GM12891 (cell line): ENCODE measurements around the gene RNF10. TPM values are rescaled to one million over a fixed set of nuclear protein-coding genes. Genes with fewer than 3 reads are reported as not detected.
"Not testable (repeated sequence)": the region's sequence is repeated elsewhere in the genome, so short reads cannot be mapped to it uniquely, and the experiment has no call there.

Source experiments
- DNase-seq: peaks from one replicate; pipeline ENCODE4 v3.0.0; 2011; ENCODE audit warnings: low spot score; ENCODE audit not compliant: insufficient read length
- FAIRE-seq: peaks from 2 replicates; lab custom pipeline; 2011; peaks lifted over from hg19 to GRCh38; lab: Jason Lieb, UNC
- PAX5 ChIP-seq: IDR thresholded peaks from 2 replicates; pipeline ENCODE4 v1.6.1; 2011; ENCODE audit warnings: low read length, moderate library complexity, mild to moderate bottlenecking; ENCODE audit not compliant: insufficient read depth, severe bottlenecking
- POLR2A ChIP-seq: IDR thresholded peaks from 2 replicates; pipeline ENCODE4 v1.6.1; 2011; ENCODE audit warnings: low read depth, low read length, control low read depth
- POLR2AphosphoS5 ChIP-seq: IDR thresholded peaks from 2 replicates; pipeline ENCODE4 v1.6.1; 2011; ENCODE audit warnings: low read depth, low read length, control low read depth
- POU2F2 ChIP-seq: IDR thresholded peaks from 2 replicates; pipeline ENCODE4 v1.6.1; 2011; ENCODE audit warnings: low read depth, mild to moderate bottlenecking, control low read depth, low read length, moderate library complexity
- SPI1 ChIP-seq: IDR thresholded peaks from 2 replicates; pipeline ENCODE4 v1.6.1; 2011; ENCODE audit warnings: low read depth, low read length, control low read depth
- TAF1 ChIP-seq: IDR thresholded peaks from 2 replicates; pipeline ENCODE4 v1.6.1; 2011; ENCODE audit warnings: low read depth, low read length, control low read depth
- polyA plus RNA-seq: library from polyadenylated mRNA; unstranded; fragments of >200 nt; gene quantifications from one replicate; pipeline ENCODE4 v1.2.1, GENCODE V29; 2012; ENCODE audit warnings: low read depth, missing spikeins, inconsistent platforms; ENCODE audit not compliant: missing spikeins

RNF10 gene
- 75.8 TPM for polyA plus RNA-seq

GRCh38 chr12:120534203-120534702 is at the start of gene RNF10:
Gene RNF10 (plus strand): TSS chr12:120534356. CDS start chr12:120534812, 456 bp downstream.
- DNase-seq (peak; percentile 84), FAIRE-seq (peak; percentile 66)
- TF ChIP-seq SPI1 = no peak
- peak; percentile 97 for TF ChIP-seq POLR2A
- peak; percentile 92 for TF ChIP-seq POLR2AphosphoS5
- TF ChIP-seq TAF1 = peak; percentile 72; the same call in 1 of the 2 replicates
- TF ChIP-seq PAX5 = no peak
- 0 out of 2 replicates have a peak, but pooled peaks have one; percentile 34 for TF ChIP-seq POU2F2

- no peak for TF ChIP-seq PAX5
- TF ChIP-seq SPI1 = no peak
- TF ChIP-seq TAF1 = no peak
- TF ChIP-seq POU2F2 = no peak
- no peak for TF ChIP-seq POLR2AphosphoS5
- no peak for TF ChIP-seq POLR2A
- no peak for FAIRE-seq
- DNase-seq = no peak
These were observed 47.9 kb upstream of the RNF10 start for GRCh38 chr12:120485961-120486881.

- DNase-seq, FAIRE-seq: not testable (repeated sequence)
These were observed 46.6 kb upstream of the RNF10 start for GRCh38 chr12:120487552-120487951.

DNA sequence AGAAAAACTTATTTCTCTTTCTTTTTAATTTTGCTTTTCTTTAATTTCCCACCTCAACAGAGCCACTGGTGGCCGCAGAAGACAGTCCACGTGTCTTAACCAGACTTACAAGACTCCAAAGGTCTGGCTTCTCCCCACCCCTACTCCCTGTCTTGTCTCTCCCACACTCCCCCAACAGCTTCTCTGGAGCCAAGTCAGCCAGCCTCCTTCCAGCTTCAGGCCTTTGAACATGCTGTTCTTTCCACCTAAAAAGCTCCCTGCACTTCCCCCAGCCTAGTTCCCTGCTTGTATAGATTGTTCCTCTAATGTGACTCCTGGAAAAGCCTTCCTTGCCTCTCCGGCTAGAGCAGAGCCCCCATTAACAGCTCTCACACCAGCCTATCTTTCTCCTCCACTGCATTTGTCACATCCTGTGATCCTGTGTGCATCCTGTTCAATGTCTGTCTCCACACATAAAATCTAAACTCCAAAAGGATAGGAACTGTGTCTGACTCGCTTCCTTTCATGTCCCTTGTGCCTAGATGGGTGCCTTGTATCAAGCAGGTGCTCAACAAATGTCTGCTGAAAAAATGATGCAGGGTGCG is 46.0 kb upstream of the RNF10 start:
- FAIRE-seq (no peak), DNase-seq (no peak)
- TF ChIP-seq TAF1 (no peak), PAX5 (no peak), SPI1 (no peak), POU2F2 (no peak), POLR2AphosphoS5 (no peak), POLR2A (no peak)

GRCh38 chr12:120489018-120489417 is 45.1 kb upstream of the RNF10 start:
- FAIRE-seq = no peak

GRCh38 chr12:120490325-120490724 is 43.8 kb upstream of the RNF10 start:
- no peak for TF ChIP-seq PAX5
- no peak for TF ChIP-seq POLR2A
- TF ChIP-seq TAF1 = no peak
- no peak for TF ChIP-seq POU2F2
- no peak for TF ChIP-seq SPI1
- TF ChIP-seq POLR2AphosphoS5 = no peak
- DNase-seq = no peak
- FAIRE-seq = no peak

More at GRCh38 chr12:120489018-120489417, 45.1 kb upstream of the RNF10 start:
- TF ChIP-seq POLR2AphosphoS5 (no peak), POU2F2 (no peak), TAF1 (no peak), PAX5 (no peak), POLR2A (no peak), SPI1 (no peak)
- no peak for DNase-seq

- no peak for FAIRE-seq
These were observed 43.2 kb upstream of the RNF10 start for GRCh38 chr12:120490833-120491512.

DNA sequence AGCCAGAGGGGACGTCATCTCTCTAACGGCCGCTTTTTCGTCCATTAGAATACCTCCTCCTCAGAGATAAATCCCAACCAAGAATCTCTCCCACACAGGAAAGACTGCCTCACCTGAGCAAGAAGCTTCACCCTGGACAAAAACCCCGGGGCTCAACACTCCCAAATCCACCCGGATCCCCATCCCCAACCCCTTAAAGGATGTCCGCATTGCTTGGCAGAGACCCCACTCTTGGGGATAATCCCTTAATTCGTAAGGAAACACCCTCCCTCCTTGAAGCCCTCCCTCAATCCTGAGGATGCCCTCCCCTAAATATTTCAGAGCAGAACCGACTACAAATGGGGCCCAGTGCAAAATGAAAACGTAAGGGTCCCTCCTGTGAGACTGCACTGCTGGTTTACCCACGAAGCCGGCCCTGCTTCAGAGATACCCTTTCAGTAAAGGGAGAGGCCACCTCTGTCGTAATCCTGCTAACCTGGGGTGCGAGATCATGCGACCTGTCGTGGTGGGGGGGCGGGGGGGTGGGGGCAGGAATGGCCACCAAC is 38.9 kb upstream of the RNF10 start:
- TF ChIP-seq POLR2A = no peak
- TF ChIP-seq PAX5 = no peak
- TF ChIP-seq POU2F2 = no peak
- TF ChIP-seq SPI1 = no peak
- TF ChIP-seq TAF1 = no peak
- no peak for TF ChIP-seq POLR2AphosphoS5
- no peak for DNase-seq
- FAIRE-seq = no peak

More at GRCh38 chr12:120490833-120491512, 43.2 kb upstream of the RNF10 start:
- TF ChIP-seq POLR2AphosphoS5 = no peak
- TF ChIP-seq PAX5 = no peak
- TF ChIP-seq TAF1 = no peak
- no peak for TF ChIP-seq SPI1
- TF ChIP-seq POU2F2 = no peak
- no peak for TF ChIP-seq POLR2A
- no peak for DNase-seq
